Epithelial cell of proximal tubule (primary cell): ENCODE measurements around the gene SPAG4. TPM values are rescaled to one million over a fixed set of nuclear protein-coding genes. Genes with fewer than 3 reads are reported as not detected.

ENCODE experiments used
- DNase-seq: peaks from one replicate; pipeline ENCODE4 v3.0.0-alpha.2; 2011; ENCODE audit warnings: low read depth
- H3K4me3 ChIP-seq: 2 replicates; pipeline ENCODE4 v1.5.1; 2011; ENCODE audit warnings: low read depth, mild to moderate bottlenecking, low read length
- CTCF ChIP-seq: conservative IDR thresholded peaks from 2 replicates; pipeline ENCODE4 v1.5.1; 2012; ENCODE audit warnings: low read depth, mild to moderate bottlenecking, low read length
- total RNA-seq: library from RNA; depleted of rRNA; stranded (reverse); fragments of >200 nt; gene quantifications from 2 replicates; pipeline ENCODE4 v1.2.3, GENCODE V29; 2015

Gene SPAG4
- total RNA-seq, 1 donor from 2014 or later = 15.9 TPM

GRCh38 chr20:35644806-35645205 lies 29.2 kb downstream of the SPAG4 start:
- no peak overlapping the region for H3K4me3 ChIP-seq
- no peak for TF ChIP-seq CTCF
- DNase-seq = no peak

GRCh38 chr20:35648836-35649235 lies 33.2 kb downstream of the SPAG4 start:
- no peak overlapping the region for H3K4me3 ChIP-seq
- no peak for TF ChIP-seq CTCF
- DNase-seq = no peak

- no peak for TF ChIP-seq CTCF
- no peak for DNase-seq
- no peak overlapping the region for H3K4me3 ChIP-seq
These were observed 35.0 kb downstream of the SPAG4 start for GRCh38 chr20:35650632-35651031.

- no peak for DNase-seq
- no peak overlapping the region for H3K4me3 ChIP-seq
- TF ChIP-seq CTCF = no peak
These were observed 36.3 kb downstream of the SPAG4 start for GRCh38 chr20:35651958-35652357.

- no peak overlapping the region for H3K4me3 ChIP-seq
- DNase-seq = no peak
- TF ChIP-seq CTCF = no peak
These were observed 37.2 kb downstream of the SPAG4 start for GRCh38 chr20:35652641-35653429.

GRCh38 chr20:35653430-35653734 lies 37.8 kb downstream of the SPAG4 start:
- H3K4me3 ChIP-seq = no peak overlapping the region
- no peak for TF ChIP-seq CTCF
- DNase-seq = no peak

GRCh38 chr20:35653893-35654292 lies 38.3 kb downstream of the SPAG4 start:
- no peak for TF ChIP-seq CTCF
- DNase-seq = no peak
- H3K4me3 ChIP-seq = no peak overlapping the region
